Naive thymus-derived CD4-positive, alpha-beta T cell (primary cell): ENCODE data around the gene KNDC1. TPM values are rescaled to one million over a fixed set of nuclear protein-coding genes. Genes with fewer than 3 reads are reported as not detected.

ENCODE experiments used
- ATAC-seq: fragments of 150-1000 bp; cut with Tn5 transposase; 2 replicates; pipeline ENCODE4 v1.10.0; 2021; ENCODE audit warnings: mild to moderate bottlenecking, moderate library complexity
- CTCF ChIA-PET: fragments of 350-600 bp; sonication (Branson Sonifier 250); formaldehyde crosslinking; loops from one replicate; lab custom pipeline; 2021; ENCODE audit warnings: antibody characterized with exemption; lab: Charles Lee
- POLR2A ChIA-PET: fragments of 350-600 bp; sonication (Branson Sonifier 250); formaldehyde crosslinking; loops from one replicate; lab custom pipeline; 2021; ENCODE audit warnings: antibody characterized with exemption, inconsistent platforms; lab: Charles Lee
- DNase-seq, 9 donors: peaks; one replicate each; pipeline versions ENCODE4 v3.0.0 to v3.0.0-alpha.2; 2020 to 2022; ENCODE audit warnings: mixed read lengths in 1 of 9
- H3K27ac ChIP-seq: one replicate; pipeline ENCODE4 v1.7.0; 2013; ENCODE audit warnings: mild to moderate bottlenecking, low read depth, low read length, moderate library complexity
- H3K27me3 ChIP-seq, 2 donors: one replicate each; pipeline ENCODE4 v1.7.0; 2013; ENCODE audit warnings: low read length in 2 of 2, mild to moderate bottlenecking in 2 of 2, moderate library complexity in 2 of 2; ENCODE audit not compliant: control insufficient read depth in 2 of 2, insufficient read depth in 2 of 2
- H3K36me3 ChIP-seq, 3 experiments: 1 replicate in 2 of 3; 2 replicates in 1 of 3; pipeline ENCODE4 v1.7.0; 2013; ENCODE audit warnings: low read length in 3 of 3, mild to moderate bottlenecking in 3 of 3, moderate library complexity in 1 of 3; ENCODE audit not compliant: insufficient read depth in 3 of 3, control insufficient read depth in 2 of 3
- H3K4me1 ChIP-seq, 2 donors: one replicate each; pipeline ENCODE4 v1.7.0; 2013; ENCODE audit warnings: low read length in 2 of 2, mild to moderate bottlenecking in 2 of 2, moderate library complexity in 1 of 2; ENCODE audit not compliant: control insufficient read depth in 2 of 2, insufficient read depth in 2 of 2
- H3K4me3 ChIP-seq: 2 replicates; pipeline ENCODE4 v1.7.0; 2013; ENCODE audit warnings: mild to moderate bottlenecking, low read length
- H3K9me3 ChIP-seq, 3 experiments: 1 replicate in 2 of 3; 2 replicates in 1 of 3; pipeline ENCODE4 v1.7.0; 2013; ENCODE audit warnings: low read length in 3 of 3; ENCODE audit not compliant: control insufficient read depth in 2 of 3
- H3K27ac Mint-ChIP-seq, 9 donors: one replicate each; pipeline ENCODE4 v1.8.0; 2020 to 2022; ENCODE audit warnings: mixed read lengths in 9 of 9, mild to moderate bottlenecking in 8 of 9, moderate library complexity in 5 of 9, inconsistent platforms in 2 of 9
- H3K27me3 Mint-ChIP-seq, 5 donors: one replicate each; pipeline ENCODE4 v1.8.0; 2021 to 2022; ENCODE audit warnings: mixed read lengths in 5 of 5, mild to moderate bottlenecking in 1 of 5
- H3K36me3 Mint-ChIP-seq, 5 donors: one replicate each; pipeline ENCODE4 v1.8.0; 2020 to 2022; ENCODE audit warnings: mixed read lengths in 5 of 5, mild to moderate bottlenecking in 3 of 5, inconsistent platforms in 1 of 5
- H3K4me1 Mint-ChIP-seq, 7 donors: one replicate each; pipeline ENCODE4 v1.8.0; 2020 to 2022; ENCODE audit warnings: mixed read lengths in 7 of 7, mild to moderate bottlenecking in 3 of 7, inconsistent platforms in 1 of 7
- H3K4me3 Mint-ChIP-seq, 10 donors: one replicate each; pipeline ENCODE4 v1.8.0; 2020 to 2022; ENCODE audit warnings: mild to moderate bottlenecking in 10 of 10, mixed read lengths in 10 of 10, moderate library complexity in 6 of 10, inconsistent platforms in 2 of 10
- H3K9me3 Mint-ChIP-seq, 11 donors: one replicate each; pipeline ENCODE4 v1.8.0; 2020 to 2022; ENCODE audit warnings: mixed read lengths in 11 of 11, mild to moderate bottlenecking in 4 of 11, inconsistent platforms in 1 of 11, moderate library complexity in 1 of 11
- intact Hi-C, 2 donors: fragments of 100-400 bp; cut with micrococcal nuclease; formaldehyde crosslinking; loops; one replicate each; pipeline ENCODE4 v1.15.1; 2023
- polyA plus RNA-seq, 2 donors: library from polyadenylated mRNA; unstranded; fragments of 300-500 nt; fragmentation: Illumina TruSeq; gene quantifications; one replicate each; pipeline ENCODE4 v1.2.3, GENCODE V29; 2021
- total RNA-seq, 6 experiments: library from RNA in 5 of 6; stranded (reverse) in 5 of 6; gene quantifications; 1 replicate in 5 of 6; 2 replicates in 1 of 6; pipeline ENCODE4 v1.2.3 and lab custom pipeline; 2021 to 2026

Gene KNDC1
- total and polyA plus RNA-seq, 7 experiments from 2014 or later, result 0.05 to 3.6 (median 0.60) TPM; not detected in 3

GRCh38 chr10:133254421-133255120, 94.6 kb downstream of the KNDC1 start:
- ChIA-PET POLR2A (no interaction called here), CTCF (no interaction called here)
- Mint-ChIP-seq H3K4me1 (peaks cover 14 to 30% (median 23%) of the 10 kb centered on the region in 7 donors), H3K36me3 (no peaks in the 10 kb centered on the region), H3K27ac (peak overlapping the region in 5 of 9 donors; percentile 59 to 78 (median 72)), H3K27me3 (peaks cover 0 to 7% (median 0%) of the 10 kb centered on the region in 5 donors), H3K4me3 (no peak overlapping the region), H3K9me3 (no peaks in the 10 kb centered on the region)
- H3K27ac ChIP-seq, result no peak overlapping the region
- intact Hi-C loops, result no loop called here
- H3K4me3 ChIP-seq, result no peak overlapping the region
- H3K36me3 ChIP-seq, result no peaks in the 10 kb centered on the region
- H3K27me3 ChIP-seq, result peaks cover 0 to 3% of the 10 kb centered on the region in 2 donors
- DNase-seq (no peak), ATAC-seq (no peak)
- H3K4me1 ChIP-seq, result peaks cover 26 to 29% of the 10 kb centered on the region in 2 donors
- no peaks in the 10 kb centered on the region for H3K9me3 ChIP-seq

- no peaks in the 10 kb centered on the region for H3K36me3 Mint-ChIP-seq
- no peaks in the 10 kb centered on the region for H3K27me3 ChIP-seq
- ATAC-seq (no peak), DNase-seq (no peak)
- peaks cover 21 to 38% (median 31%) of the 10 kb centered on the region in 7 donors for H3K4me1 Mint-ChIP-seq
- POLR2A ChIA-PET, result no interaction called here
- H3K9me3 Mint-ChIP-seq, result no peaks in the 10 kb centered on the region
- no peaks in the 10 kb centered on the region for H3K36me3 ChIP-seq
- H3K4me1 ChIP-seq, result peaks cover 31 to 36% of the 10 kb centered on the region in 2 donors
- peak overlapping the region in 2 of 9 donors; percentile 36 to 78 for H3K27ac Mint-ChIP-seq
- H3K9me3 ChIP-seq, result no peaks in the 10 kb centered on the region
- no peak overlapping the region for H3K4me3 Mint-ChIP-seq
- CTCF ChIA-PET, result interaction anchor here (0.6 to 2.1 kb wide), 2 partner anchors 40 to 53 kb away, joined by 4 to 6 read pairs; no protein-coding TSS in a partner anchor
- H3K27me3 Mint-ChIP-seq, result peaks cover 0 to 4% (median 0%) of the 10 kb centered on the region in 5 donors
- H3K27ac ChIP-seq, result no peak overlapping the region
- H3K4me3 ChIP-seq, result no peak overlapping the region
- intact Hi-C loops, result no loop called here
Observed at GRCh38 chr10:133255323-133255722, 95.3 kb downstream of the KNDC1 start.

DNA sequence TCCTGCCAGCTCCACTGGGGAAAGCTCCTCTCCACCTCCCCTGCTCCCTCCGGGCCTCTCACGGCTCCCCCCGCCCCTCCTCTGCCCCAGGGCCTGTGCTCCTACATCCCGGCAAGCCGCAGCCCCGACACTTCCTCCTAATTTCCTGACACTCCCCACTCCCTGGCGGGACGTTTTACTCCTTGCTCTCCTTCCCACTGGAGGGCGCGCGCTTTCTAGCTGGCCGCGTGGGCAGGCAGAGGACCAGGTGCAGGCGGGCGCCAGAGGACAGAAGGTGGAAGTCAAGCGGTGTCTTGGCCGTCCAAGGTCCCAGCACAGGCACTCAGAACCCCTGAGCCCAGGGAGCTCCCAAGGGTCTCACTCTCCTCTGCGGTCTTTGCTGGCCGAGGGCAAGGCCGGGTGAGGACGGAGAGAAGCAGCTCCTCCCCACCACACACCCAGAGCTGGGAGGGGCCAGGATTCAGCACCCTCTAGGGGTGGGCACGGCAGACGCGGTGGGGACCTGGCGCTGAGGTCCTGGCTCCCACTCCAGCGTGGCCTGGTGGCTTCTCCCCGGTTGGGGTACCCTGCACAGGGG, 97.6 kb downstream of the KNDC1 start:
- Histone ChIP-seq H3K27ac (peak overlapping the region; percentile 80), H3K4me3 (no peak overlapping the region), H3K36me3 (no peaks in the 10 kb centered on the region), H3K4me1 (peaks cover 37 to 47% of the 10 kb centered on the region in 2 donors), H3K9me3 (no peaks in the 10 kb centered on the region), H3K27me3 (no peaks in the 10 kb centered on the region)
- Mint-ChIP-seq H3K27me3 (peaks cover 0 to 2% (median 0%) of the 10 kb centered on the region in 5 donors), H3K9me3 (no peaks in the 10 kb centered on the region), H3K4me1 (peaks cover 28 to 54% (median 40%) of the 10 kb centered on the region in 7 donors), H3K27ac (peak overlapping the region; percentile 74 to 94 (median 89)), H3K36me3 (no peaks in the 10 kb centered on the region), H3K4me3 (peak overlapping the region in 9 of 10 donors; percentile 51 to 81 (median 62))
- intact Hi-C loops, result loop anchor here in 1 of 2 donors (1.0 kb wide), 1 partner anchor 50 kb away; no protein-coding TSS in a partner anchor
- DNase-seq, result peak in 2 of 9 donors; percentile 20 to 24
- POLR2A ChIA-PET, result interaction anchor here (0.9 to 1.5 kb wide), 5 partner anchors 9 to 22 kb away, joined by 3 to 8 read pairs (median 3); no protein-coding TSS in a partner anchor
- CTCF ChIA-PET, result interaction anchor here (2.1 to 4.5 kb wide), 2 partner anchors 18 to 50 kb away, joined by 6 to 34 read pairs; partner anchors contain the start of gene ADAM8
- no peak for ATAC-seq

DNA sequence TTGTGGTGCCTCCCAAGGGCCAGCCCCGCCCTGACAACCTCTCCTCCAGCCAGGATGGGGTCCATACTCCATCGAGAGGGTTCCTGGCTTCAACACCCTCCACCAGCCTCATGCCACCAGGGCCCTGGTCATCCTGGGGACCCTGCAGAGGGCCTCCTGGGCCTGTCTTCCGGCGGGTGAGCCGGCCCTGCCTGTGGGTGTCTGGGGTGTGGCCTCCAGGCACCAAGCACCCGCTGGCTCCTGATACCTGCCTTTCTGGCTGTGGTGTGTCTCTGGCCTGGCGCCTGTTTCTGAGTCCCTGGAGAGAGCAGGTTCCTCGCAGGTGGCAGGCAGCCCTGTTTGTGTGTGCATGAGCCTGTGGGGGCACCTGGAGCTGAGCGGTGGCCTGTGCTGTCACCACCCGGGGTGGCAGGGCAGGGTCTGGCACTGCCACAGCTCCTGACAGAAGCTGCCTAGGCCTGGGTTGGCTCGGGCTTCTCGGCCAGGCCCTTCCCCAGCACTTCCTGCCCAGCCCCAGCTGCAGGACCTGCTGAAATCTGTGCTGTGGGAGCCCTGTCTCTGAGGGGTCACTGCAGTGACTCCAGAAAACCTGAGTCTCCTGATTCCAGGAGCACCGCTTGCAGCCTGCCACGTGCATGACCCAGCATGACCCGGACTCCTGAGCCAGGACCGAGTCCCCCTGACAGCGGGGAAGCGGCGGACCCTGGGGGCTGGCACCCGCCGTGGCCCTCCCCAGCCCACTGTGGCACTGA, 98.2 kb downstream of the KNDC1 start:
- H3K9me3 ChIP-seq, result no peaks in the 10 kb centered on the region
- Mint-ChIP-seq H3K9me3 (no peaks in the 10 kb centered on the region), H3K27me3 (peaks cover 0 to 2% (median 0%) of the 10 kb centered on the region in 5 donors), H3K27ac (peak overlapping the region; percentile 44 to 94 (median 87)), H3K4me3 (peak overlapping the region in 7 of 10 donors; percentile 12 to 81 (median 61)), H3K4me1 (peaks cover 31 to 61% (median 46%) of the 10 kb centered on the region in 7 donors), H3K36me3 (peaks cover 0 to 4% (median 0%) of the 10 kb centered on the region in 5 donors)
- intact Hi-C loops, result no loop called here
- DNase-seq, result peak in 6 of 9 donors; percentile 38 to 46 (median 42)
- H3K27me3 ChIP-seq, result no peaks in the 10 kb centered on the region
- POLR2A ChIA-PET, result interaction anchor here (0.9 to 1.5 kb wide), 3 partner anchors 17 to 79 kb away, joined by 3 to 8 read pairs (median 3); partner anchors contain the start of gene CALY
- no peaks in the 10 kb centered on the region for H3K36me3 ChIP-seq
- H3K27ac ChIP-seq, result peak overlapping the region; percentile 80
- CTCF ChIA-PET, result interaction anchor here (2.2 to 4.5 kb wide), 2 partner anchors 17 to 49 kb away, joined by 7 to 34 read pairs; partner anchors contain the start of gene ADAM8
- peaks cover 41 to 54% of the 10 kb centered on the region in 2 donors for H3K4me1 ChIP-seq
- ATAC-seq, result no peak
- H3K4me3 ChIP-seq, result no peak overlapping the region

GRCh38 chr10:133258818-133259601, 99.0 kb downstream of the KNDC1 start:
- ChIA-PET CTCF (interaction anchor here (2.2 to 4.5 kb wide), 2 partner anchors 16 to 48 kb away, joined by 7 to 34 read pairs; partner anchors contain the start of gene ADAM8), POLR2A (interaction anchor here (0.8 to 6.5 kb wide), 4 partner anchors 16 to 78 kb away, joined by 3 to 37 read pairs (median 6); partner anchors contain the start of genes ADAM8 and CALY)
- intact Hi-C loops, result loop anchor here in 1 of 2 donors (1.0 kb wide), 1 partner anchor 16 kb away; no protein-coding TSS in a partner anchor
- peak; percentile 62 for ATAC-seq
- H3K27me3 Mint-ChIP-seq, result peaks cover 0 to 2% (median 0%) of the 10 kb centered on the region in 5 donors
- DNase-seq, result peak in 8 of 9 donors; percentile 61 to 86 (median 70)
- peaks cover 0 to 6% (median 0%) of the 10 kb centered on the region in 5 donors for H3K36me3 Mint-ChIP-seq
- no peaks in the 10 kb centered on the region for H3K9me3 Mint-ChIP-seq
- peak overlapping the region; percentile 92 to 99 (median 97) for H3K27ac Mint-ChIP-seq
- peak overlapping the region; percentile 68 to 87 (median 80) for H3K4me3 Mint-ChIP-seq
- Histone ChIP-seq H3K27me3 (no peaks in the 10 kb centered on the region), H3K9me3 (no peaks in the 10 kb centered on the region), H3K27ac (peak overlapping the region; percentile 80), H3K36me3 (no peaks in the 10 kb centered on the region), H3K4me3 (no peak overlapping the region), H3K4me1 (peaks cover 46 to 62% of the 10 kb centered on the region in 2 donors)
- peaks cover 37 to 69% (median 52%) of the 10 kb centered on the region in 7 donors for H3K4me1 Mint-ChIP-seq
